CD4-positive, alpha-beta T cell (primary cell): ENCODE results near the gene RPL21. TPM values are rescaled to one million over a fixed set of nuclear protein-coding genes. Genes with fewer than 3 reads are reported as not detected.

Experiments
- ATAC-seq: fragments of 200-7000 bp; cut with Tn5 transposase; one replicate; pipeline ENCODE4 v1.10.0; 2022; ENCODE audit warnings: mild to moderate bottlenecking; ENCODE audit not compliant: poor library complexity
- CTCF ChIA-PET: fragments of 350-600 bp; sonication (Branson Sonifier 250); formaldehyde crosslinking; loops from one replicate; lab custom pipeline; 2021; ENCODE audit warnings: antibody characterized with exemption, inconsistent platforms; lab: Charles Lee
- POLR2A ChIA-PET: fragments of 350-600 bp; sonication (Branson Sonifier 250); formaldehyde crosslinking; loops from one replicate; lab custom pipeline; 2021; ENCODE audit warnings: antibody characterized with exemption, inconsistent platforms; lab: Charles Lee
- DNase-seq, 14 experiments: peaks; one replicate each; pipeline ENCODE4 v3.0.0-alpha.2; 2013 to 2020; ENCODE audit warnings: mixed read lengths in 2 of 14
- H3K27ac ChIP-seq, 2 donors: one replicate each; pipeline versions ENCODE4 v1.5.1 to v1.7.0; 2013; ENCODE audit warnings: low read length in 2 of 2, low read depth in 1 of 2, mild to moderate bottlenecking in 1 of 2
- H3K27me3 ChIP-seq, 2 experiments: 1 replicate in 1 of 2; 2 replicates in 1 of 2; pipeline versions ENCODE4 v1.6.1 to v1.7.0; 2013; ENCODE audit warnings: low read length in 2 of 2, control low read depth in 1 of 2, mild to moderate bottlenecking in 1 of 2, moderate library complexity in 1 of 2; ENCODE audit not compliant: insufficient read depth in 2 of 2, control insufficient read depth in 1 of 2
- H3K36me3 ChIP-seq: one replicate; pipeline ENCODE4 v1.6.1; 2013; ENCODE audit warnings: low read length, control low read depth; ENCODE audit not compliant: insufficient read depth
- H3K4me1 ChIP-seq: one replicate; pipeline ENCODE4 v1.6.1; 2013; ENCODE audit warnings: low read length, control low read depth; ENCODE audit not compliant: insufficient read depth
- H3K4me3 ChIP-seq: one replicate; pipeline ENCODE4 v1.5.1; 2013; ENCODE audit warnings: mild to moderate bottlenecking, low read length, moderate library complexity
- H3K9me3 ChIP-seq, 2 experiments: 1 replicate in 1 of 2; 2 replicates in 1 of 2; pipeline versions ENCODE4 v1.6.1 to v1.7.0; 2013; ENCODE audit warnings: low read length in 2 of 2, mild to moderate bottlenecking in 2 of 2, control low read depth in 1 of 2, moderate library complexity in 1 of 2; ENCODE audit not compliant: control insufficient read depth in 1 of 2, insufficient read depth in 1 of 2
- H3K27ac Mint-ChIP-seq: one replicate; pipeline ENCODE4 v1.8.0; 2020; ENCODE audit warnings: mixed read lengths
- H3K27me3 Mint-ChIP-seq: one replicate; pipeline ENCODE4 v1.8.0; 2021; ENCODE audit warnings: mixed read lengths
- H3K36me3 Mint-ChIP-seq: one replicate; pipeline ENCODE4 v1.8.0; 2021; ENCODE audit warnings: low read depth, mixed read lengths
- H3K4me1 Mint-ChIP-seq: one replicate; pipeline ENCODE4 v1.8.0; 2021; ENCODE audit warnings: low read depth, mixed read lengths
- H3K4me3 Mint-ChIP-seq: one replicate; pipeline ENCODE4 v1.8.0; 2020; ENCODE audit warnings: mild to moderate bottlenecking, mixed read lengths
- H3K9me3 Mint-ChIP-seq: one replicate; pipeline ENCODE4 v1.8.0; 2020; ENCODE audit warnings: mixed read lengths
- CTCF ChIP-seq: fragments of 200-600 bp; IDR thresholded peaks from one replicate; pipeline ENCODE4 v1.8.0; 2022; ENCODE audit warnings: antibody characterized with exemption, mild to moderate bottlenecking
- intact Hi-C, 2 experiments: fragments of 100-400 bp; cut with DNase I in 1 of 2; cut with micrococcal nuclease in 1 of 2; formaldehyde crosslinking; loops; one replicate each; pipeline versions ENCODE4 v1.15.1 to v1.9.0; 2023 to 2025; cut with DNase I, micrococcal nuclease
- polyA plus RNA-seq, 2 donors: library from polyadenylated mRNA; unstranded; fragments of 120-200 nt; gene quantifications; one replicate each; pipeline ENCODE4 v1.2.1, GENCODE V29; 2013
- total RNA-seq, 174 experiments: library from RNA in 2 of 174; stranded (reverse) in 2 of 174; gene quantifications; one replicate each; pipeline ENCODE4 v1.2.3 and lab custom pipeline; 2021 to 2026

Gene RPL21
- total RNA-seq, result 1,000 to 10,000 TPM; 2,736 to 2,941 TPM
- 4,477 TPM for polyA plus RNA-seq (2013, experiment 1 of 2)
- polyA plus RNA-seq (2013, experiment 2 of 2), result 3,271 TPM
- 578 to 1,654 (median 942) reads per million in 172 experiments for total RNA-seq (lab: John Stamatoyannopoulos, UW)

GRCh38 chr13:27251166-27252091 lies at the start of gene RPL21:
Gene RPL21, plus strand, starts transcription at chr13:27251558. Its CDS starts 2,219 bp downstream, at chr13:27253777.
- ChIA-PET CTCF (interaction anchor here (0.8 kb wide), 1 partner anchor 19 kb away, joined by 3 read pairs; the partner anchor contains the start of gene RASL11A), POLR2A (interaction anchor here (0.6 to 1.1 kb wide), 21 partner anchors 10 to 897 kb away, joined by 3 to 16 read pairs (median 5); partner anchors contain the start of genes LNX2, MTIF3 and RASL11A)
- Mint-ChIP-seq H3K4me1 (peaks cover 65% of the 10 kb centered on the region), H3K27me3 (no peaks in the 10 kb centered on the region), H3K27ac (peak within 1 kb of the TSS; percentile 99), H3K4me3 (peak within 1 kb of the TSS; percentile 95), H3K36me3 (peaks cover 62% of the 10 kb centered on the region), H3K9me3 (no peaks in the 10 kb centered on the region)
- Histone ChIP-seq H3K27ac (peak within 1 kb of the TSS; percentile 90 to 98), H3K4me3 (peak within 1 kb of the TSS; percentile 69), H3K9me3 (no peaks in the 10 kb centered on the region), H3K36me3 (peaks cover 32% of the 10 kb centered on the region), H3K4me1 (peaks cover 23% of the 10 kb centered on the region), H3K27me3 (no peaks in the 10 kb centered on the region)
- intact Hi-C loops, result loop anchor here (1.0 to 10.0 kb wide), 12 partner anchors 18 to 1947 kb away; partner anchors contain the start of genes CDK8 (in 1 of the 2), GTF3A (in 1 of the 2), LNX2 (in 1 of the 2) and MTIF3 (in 1 of the 2)
- TF ChIP-seq CTCF, result no peak
- DNase-seq, result peak; percentile 85 to 97 (median 90)
- peak; percentile 89 for ATAC-seq

- ChIA-PET POLR2A (no interaction called here), CTCF (no interaction called here)
- Histone ChIP-seq H3K36me3 (no peaks in the 10 kb centered on the region), H3K4me3 (no peak overlapping the region), H3K27ac (no peak overlapping the region), H3K27me3 (no peaks in the 10 kb centered on the region), H3K4me1 (no peaks in the 10 kb centered on the region), H3K9me3 (peaks cover 0 to 3% of the 10 kb centered on the region in 2 experiments)
- Mint-ChIP-seq H3K4me3 (no peak overlapping the region), H3K4me1 (no peaks in the 10 kb centered on the region), H3K27me3 (peaks cover 7% of the 10 kb centered on the region), H3K27ac (no peak overlapping the region), H3K36me3 (no peaks in the 10 kb centered on the region), H3K9me3 (peaks cover 5% of the 10 kb centered on the region)
- no peak for TF ChIP-seq CTCF
- intact Hi-C loops, result loop anchor here in 1 of 2 experiments (2.0 kb wide), 1 partner anchor 213 kb away; no protein-coding TSS in a partner anchor
- DNase-seq (no peak), ATAC-seq (no peak)
Measured at GRCh38 chr13:27201661-27202060, 49.7 kb upstream of the RPL21 start.

GRCh38 chr13:27203186-27203585 lies 48.2 kb upstream of the RPL21 start:
- peaks cover under 1% of the 10 kb centered on the region for H3K27me3 Mint-ChIP-seq
- intact Hi-C loops, result no loop called here
- H3K4me3 Mint-ChIP-seq, result no peak overlapping the region
- H3K36me3 Mint-ChIP-seq, result no peaks in the 10 kb centered on the region
- no peaks in the 10 kb centered on the region for H3K4me1 Mint-ChIP-seq
- CTCF ChIA-PET, result interaction anchor here (1.3 kb wide), 1 partner anchor 218 kb away, joined by 3 read pairs; no protein-coding TSS in a partner anchor
- POLR2A ChIA-PET, result no interaction called here
- ATAC-seq, result no peak
- H3K27ac Mint-ChIP-seq, result no peak overlapping the region
- no peak overlapping the region for H3K27ac ChIP-seq
- DNase-seq, result no peak
- H3K27me3 ChIP-seq, result no peaks in the 10 kb centered on the region
- TF ChIP-seq CTCF, result no peak
- no peaks in the 10 kb centered on the region for H3K9me3 ChIP-seq
- no peaks in the 10 kb centered on the region for H3K36me3 ChIP-seq
- H3K4me1 ChIP-seq, result no peaks in the 10 kb centered on the region
- no peak overlapping the region for H3K4me3 ChIP-seq
- H3K9me3 Mint-ChIP-seq, result no peaks in the 10 kb centered on the region
